HEK293 (cell line): ENCODE results near the gene ROR2.

Source experiments
- CTCF ChIA-PET: fragments of 350-600 bp; formaldehyde crosslinking; extraction: SDS; loops from one replicate; lab custom pipeline; 2021; ENCODE audit warnings: antibody characterized with exemption; lab: Yijun Ruan, JAX
- POLR2A ChIA-PET: fragments of 300-600 bp; formaldehyde crosslinking; extraction: SDS; loops from one replicate; lab custom pipeline; 2020; ENCODE audit warnings: antibody characterized with exemption, inconsistent platforms; lab: Yijun Ruan, JAX
- H3K27ac ChIP-seq: fragments of 200-500 bp; sonication (Bioruptor generic); 2 replicates; pipeline ENCODE4 v1.5.1; 2014; ENCODE audit warnings: low read depth, low read length, control low read depth, inconsistent platforms; ENCODE audit errors: extremely low read depth
- H3K36me3 ChIP-seq, 2 experiments: fragments of 200-500 bp in 1 of 2; sonication (Bioruptor generic) in 1 of 2; 1 replicate in 1 of 2; 2 replicates in 1 of 2; pipeline ENCODE4 v1.5.1; 2014 to 2017; ENCODE audit warnings: inconsistent platforms in 2 of 2, low read length in 2 of 2; ENCODE audit not compliant: control insufficient read depth in 2 of 2, insufficient read depth in 1 of 2
- H3K4me1 ChIP-seq: fragments of 200-500 bp; sonication (Bioruptor generic); 2 replicates; pipeline ENCODE4 v1.5.1; 2014; ENCODE audit warnings: mild to moderate bottlenecking, low read length, inconsistent platforms; ENCODE audit not compliant: control insufficient read depth, insufficient read depth
- H3K4me3 ChIP-seq: 2 replicates; pipeline ENCODE4 v1.5.1; 2011; ENCODE audit warnings: low read depth, mild to moderate bottlenecking, control low read depth, low read length, moderate library complexity
- H3K9me3 ChIP-seq: fragments of 200-500 bp; sonication (Bioruptor generic); 2 replicates; pipeline ENCODE4 v1.5.1; 2014; ENCODE audit warnings: low read depth, low read length, inconsistent platforms; ENCODE audit not compliant: control insufficient read depth, insufficient read depth
- BCL11B ChIP-seq: fragments of 450-650 bp; formaldehyde crosslinking; IDR thresholded peaks from 2 replicates; pipeline ENCODE4 v1.5.1; 2016; ENCODE audit warnings: low read depth, missing biosample characterization, missing genetic modification characterization
- MEIS1 ChIP-seq: sonication (generic); formaldehyde crosslinking; IDR thresholded peaks from 2 replicates; pipeline ENCODE4 v1.8.1; 2022; ENCODE audit warnings: missing genetic modification reagents, mild to moderate bottlenecking, borderline replicate concordance
- MYNN ChIP-seq: fragments of 450-650 bp; formaldehyde crosslinking; IDR thresholded peaks from 2 replicates; pipeline ENCODE4 v1.5.1; 2016; ENCODE audit warnings: missing biosample characterization, missing genetic modification characterization, borderline replicate concordance
- PRDM1 ChIP-seq: fragments of 450-650 bp; formaldehyde crosslinking; IDR thresholded peaks from 2 replicates; pipeline ENCODE4; 2016; ENCODE audit warnings: missing biosample characterization, missing genetic modification characterization
- PRDM2 ChIP-seq: fragments of 450-650 bp; formaldehyde crosslinking; IDR thresholded peaks from 2 replicates; pipeline ENCODE4 v1.5.1; 2016; ENCODE audit warnings: missing biosample characterization, missing genetic modification characterization, borderline replicate concordance
- SCRT1 ChIP-seq: fragments of 450-650 bp; formaldehyde crosslinking; IDR thresholded peaks from 2 replicates; pipeline ENCODE4 v1.5.1; 2016; ENCODE audit warnings: missing biosample characterization, missing genetic modification characterization, borderline replicate concordance
- SP3 ChIP-seq: fragments of 450-650 bp; formaldehyde crosslinking; IDR thresholded peaks from 2 replicates; pipeline ENCODE4 v1.5.1; 2016; ENCODE audit warnings: missing biosample characterization, missing genetic modification characterization
- ZBTB49 ChIP-seq: fragments of 450-650 bp; formaldehyde crosslinking; IDR thresholded peaks from 2 replicates; pipeline ENCODE4 v1.5.1; 2016; ENCODE audit warnings: missing biosample characterization, missing genetic modification characterization, low read depth
- ZBTB7A ChIP-seq: fragments of 450-650 bp; formaldehyde crosslinking; IDR thresholded peaks from 2 replicates; pipeline ENCODE4 v1.5.1; 2016; ENCODE audit warnings: low read depth, missing biosample characterization, missing genetic modification characterization
- ZFP37 ChIP-seq: fragments of 450-650 bp; formaldehyde crosslinking; IDR thresholded peaks from 2 replicates; pipeline ENCODE4 v1.5.1; 2016; ENCODE audit warnings: missing biosample characterization, missing genetic modification characterization
- ZNF132 ChIP-seq: fragments of 450-650 bp; formaldehyde crosslinking; IDR thresholded peaks from 2 replicates; pipeline ENCODE4 v1.5.1; 2017; ENCODE audit warnings: missing biosample characterization, missing genetic modification characterization, borderline replicate concordance
- ZNF175 ChIP-seq: fragments of 450-650 bp; formaldehyde crosslinking; IDR thresholded peaks from 2 replicates; pipeline ENCODE4 v1.5.1; 2016; ENCODE audit warnings: missing biosample characterization, missing genetic modification characterization
- ZNF416 ChIP-seq: fragments of 450-650 bp; formaldehyde crosslinking; IDR thresholded peaks from 2 replicates; pipeline ENCODE4 v1.5.1; 2016; ENCODE audit warnings: missing biosample characterization, missing genetic modification characterization
- ZNF549 ChIP-seq: fragments of 450-650 bp; IDR thresholded peaks from 2 replicates; pipeline ENCODE4 v1.5.1; 2018; ENCODE audit warnings: missing biosample characterization, missing genetic modification characterization, mild to moderate bottlenecking, inconsistent platforms, moderate library complexity
- ZNF571 ChIP-seq: fragments of 450-650 bp; formaldehyde crosslinking; IDR thresholded peaks from 2 replicates; pipeline ENCODE4 v1.5.0; 2017; ENCODE audit warnings: missing biosample characterization, missing genetic modification characterization
- ZNF600 ChIP-seq: fragments of 450-650 bp; formaldehyde crosslinking; IDR thresholded peaks from 2 replicates; pipeline ENCODE4 v1.5.1; 2016; ENCODE audit warnings: missing biosample characterization, missing genetic modification characterization
- ZNF610 ChIP-seq: fragments of 450-650 bp; formaldehyde crosslinking; IDR thresholded peaks from 2 replicates; pipeline ENCODE4 v1.5.1; 2016; ENCODE audit warnings: missing biosample characterization, missing genetic modification characterization, borderline replicate concordance
- ZNF654 ChIP-seq: fragments of 450-650 bp; formaldehyde crosslinking; IDR thresholded peaks from 2 replicates; pipeline ENCODE4 v1.5.1; 2016; ENCODE audit warnings: low read depth, missing biosample characterization, missing genetic modification characterization
- ZNF660 ChIP-seq: fragments of 450-650 bp; IDR thresholded peaks from 2 replicates; pipeline ENCODE4 v1.5.1; 2018; ENCODE audit warnings: missing biosample characterization, mild to moderate bottlenecking, missing genetic modification characterization
- ZNF747 ChIP-seq: fragments of 450-650 bp; formaldehyde crosslinking; IDR thresholded peaks from 2 replicates; pipeline ENCODE4 v1.5.1; 2016; ENCODE audit warnings: missing biosample characterization, missing genetic modification characterization
- ZNF776 ChIP-seq: fragments of 450-650 bp; formaldehyde crosslinking; IDR thresholded peaks from 2 replicates; pipeline ENCODE4 v1.5.0; 2017; ENCODE audit warnings: missing biosample characterization, missing genetic modification characterization, borderline replicate concordance
- ZNF785 ChIP-seq: fragments of 450-650 bp; formaldehyde crosslinking; IDR thresholded peaks from 2 replicates; pipeline ENCODE4 v1.5.1; 2016; ENCODE audit warnings: missing biosample characterization, missing genetic modification characterization
- ZNF843 ChIP-seq: fragments of 450-650 bp; formaldehyde crosslinking; IDR thresholded peaks from 2 replicates; pipeline ENCODE4 v1.5.1; 2016; ENCODE audit warnings: missing biosample characterization, missing genetic modification characterization

The ROR2 gene

GRCh38 chr9:91914937-91915336, 35.1 kb downstream of the ROR2 start (continued):
- TF ChIP-seq PRDM2 (no peak), ZBTB49 (tag by site-specific recombination) (no peak), PRDM1 (tag by site-specific recombination) (no peak), SP3 (tag by site-specific recombination) (no peak), ZNF776 (tag by site-specific recombination) (no peak), MYNN (tag by site-specific recombination) (no peak), ZNF785 (tag by site-specific recombination) (no peak), ZNF747 (tag by site-specific recombination) (no peak)

- no peaks in the 10 kb centered on the region for H3K4me1 ChIP-seq
- no peak for TF ChIP-seq ZNF843
- TF ChIP-seq, all 188 proteins: peak for 0
- H3K4me3 ChIP-seq = no peak overlapping the region
- CTCF ChIA-PET = interaction anchor here (0.7 kb wide), 1 partner anchor 156 kb away, joined by 3 read pairs; no protein-coding TSS in a partner anchor
- no peaks in the 10 kb centered on the region for H3K9me3 ChIP-seq
- no peak overlapping the region for H3K27ac ChIP-seq
- POLR2A ChIA-PET = no interaction called here
- no peaks in the 10 kb centered on the region; a peak in 1 of 3 replicates for H3K36me3 ChIP-seq
Measured at GRCh38 chr9:91914404-91914803, 35.6 kb downstream of the ROR2 start.

GRCh38 chr9:91913986-91914385, 36.0 kb downstream of the ROR2 start:
- Histone ChIP-seq H3K4me1 (peaks cover 1% of the 10 kb centered on the region; the same call in 1 of the 2 replicates), H3K4me3 (no peak overlapping the region), H3K36me3 (no peaks in the 10 kb centered on the region; a peak in 1 of 3 replicates), H3K27ac (no peak overlapping the region), H3K9me3 (no peaks in the 10 kb centered on the region)
- POLR2A ChIA-PET = no interaction called here
- CTCF ChIA-PET = no interaction called here
- TF ChIP-seq SCRT1 (tag by site-specific recombination) (no peak), ZNF132 (no peak), ZNF416 (tag by site-specific recombination) (no peak), MEIS1 (CRISPR knock-in tag) (no peak), ZNF660 (tag by site-specific recombination) (no peak), ZNF654 (no peak), ZNF175 (no peak), ZNF549 (tag by site-specific recombination) (no peak), ZFP37 (tag by site-specific recombination) (no peak), ZNF571 (tag by site-specific recombination) (no peak), ZNF600 (tag by site-specific recombination) (no peak), BCL11B (tag by site-specific recombination) (no peak), ZNF610 (tag by site-specific recombination) (no peak), ZBTB7A (no peak)
- TF ChIP-seq, all 188 proteins: peak for 0
